Measurements from ENCODE around the gene PXMP4. TPM values are rescaled to one million over a fixed set of nuclear protein-coding genes. Genes with fewer than 3 reads are reported as not detected.
A peak's percentile ranks its signal among the peaks of the same experiment; 100 is the strongest.

Gene PXMP4
- total RNA-seq (11.6 TPM), polyA plus RNA-seq (ENCODE audit: insufficient read depth, low read depth, low replicate concordance) (9.8 TPM)
- long read RNA-seq, donor 1, full-length matches to known transcripts, result 1 of 1 reads
- long read RNA-seq, donor 1, partial matches to known transcripts, result 0 of 1 reads
- long read RNA-seq, donor 1, other reads (novel, unspliced or antisense), result 0 of 1 reads
- long read RNA-seq, donor 2, full-length matches to known transcripts, result 4 of 4 reads
- long read RNA-seq, donor 2, partial matches to known transcripts, result 0 of 4 reads
- long read RNA-seq, donor 2, other reads (novel, unspliced or antisense), result 0 of 4 reads
- long read RNA-seq, donor 3, full-length matches to known transcripts, result 6 of 6 reads
- long read RNA-seq, donor 3, partial matches to known transcripts, result 0 of 6 reads
- long read RNA-seq, donor 3, other reads (novel, unspliced or antisense), result 0 of 6 reads
- long read RNA-seq, donor 4, full-length matches to known transcripts, result 3 of 3 reads
- long read RNA-seq, donor 4, partial matches to known transcripts, result 0 of 3 reads
- long read RNA-seq, donor 4, other reads (novel, unspliced or antisense), result 0 of 3 reads
- long read RNA-seq, donor 5, partial matches to known transcripts, result 0 of 1 reads
- long read RNA-seq, donor 5, other reads (novel, unspliced or antisense), result 0 of 1 reads
- long read RNA-seq, donor 6, full-length matches to known transcripts, result 2 of 2 reads
- long read RNA-seq, donor 6, partial matches to known transcripts, result 0 of 2 reads
- long read RNA-seq, donor 6, other reads (novel, unspliced or antisense), result 0 of 2 reads
- long read RNA-seq, donor 7, full-length matches to known transcripts, result 14 of 16 reads
- long read RNA-seq, donor 7, partial matches to known transcripts, result 0 of 16 reads
- long read RNA-seq, donor 7, other reads (novel, unspliced or antisense), result 2 of 16 reads
- long read RNA-seq, donor 8, full-length matches to known transcripts, result 2 of 2 reads
- long read RNA-seq, donor 8, partial matches to known transcripts, result 0 of 2 reads
- long read RNA-seq, donor 8, other reads (novel, unspliced or antisense), result 0 of 2 reads
- long read RNA-seq, donor 9, full-length matches to known transcripts, result 2 of 2 reads
- long read RNA-seq, donor 9, partial matches to known transcripts, result 0 of 2 reads
- long read RNA-seq, donor 9, other reads (novel, unspliced or antisense), result 0 of 2 reads
- long read RNA-seq, donor 10, full-length matches to known transcripts, result 1 of 1 reads
- long read RNA-seq, donor 10, partial matches to known transcripts, result 0 of 1 reads
- long read RNA-seq, donor 10, other reads (novel, unspliced or antisense), result 0 of 1 reads

DNA sequence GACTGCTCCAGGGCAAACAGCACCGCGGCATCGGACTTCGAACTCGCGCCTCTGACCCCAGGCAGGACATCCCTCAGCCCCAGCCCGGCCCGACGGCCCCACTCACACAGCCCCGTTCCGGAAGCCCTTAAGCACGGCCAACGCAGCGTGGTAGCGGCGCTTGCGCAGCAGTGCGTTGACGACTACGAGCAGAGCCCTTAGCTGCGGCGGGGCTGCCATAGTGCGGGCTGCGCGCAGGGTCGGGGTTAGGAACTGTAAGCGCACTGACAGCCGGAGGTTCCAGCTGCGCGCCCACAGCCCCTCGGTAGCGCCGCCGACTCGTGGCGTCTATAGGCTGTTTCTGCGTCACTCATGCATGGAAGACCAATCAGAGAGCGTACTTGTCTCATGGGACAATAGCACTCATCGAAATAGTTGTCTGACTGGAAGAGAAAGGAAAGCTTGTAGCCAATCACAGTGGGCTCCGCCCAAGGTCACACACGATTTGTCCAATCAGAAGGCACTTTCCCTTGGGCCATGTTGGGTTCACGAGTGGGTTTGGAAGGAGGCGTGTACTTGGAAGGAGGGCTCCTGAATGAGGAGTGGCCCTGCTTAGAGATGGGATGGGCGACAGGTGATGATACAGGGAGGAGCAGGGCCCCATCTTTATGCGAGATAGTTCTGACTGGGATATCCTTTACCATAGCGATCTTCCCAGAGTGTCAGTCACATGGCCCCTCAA lies at the start of gene PXMP4:
TSS of gene PXMP4 (minus strand) at position 322 of the 721 bp plus-strand sequence. CDS start at position 219, 103 bp downstream.
- Histone ChIP-seq H3K36me3 (ENCODE audit: control insufficient read depth in 2 of 3, insufficient read depth in 3 of 3, low read length in 3 of 3) (no peaks in the 10 kb centered on the region), H3K9ac (ENCODE audit: low read length in 3 of 3) (peak within 1 kb of the TSS; percentile 54 to 78 (median 63)), H3K9me3 (ENCODE audit: control insufficient read depth in 2 of 3, insufficient read depth in 1 of 3, low read length in 3 of 3) (no peaks in the 10 kb centered on the region), H3K27me3 (ENCODE audit: control insufficient read depth, insufficient read depth, low read length) (no peaks in the 10 kb centered on the region), H3K27ac (ENCODE audit: low read depth in 2 of 2, low read length in 2 of 2) (peak within 1 kb of the TSS in 1 of 2 donors; percentile 57), H3K4me3 (ENCODE audit: low read length in 3 of 3) (peak within 1 kb of the TSS; percentile 73 to 94 (median 77)), H3K4me1 (ENCODE audit: control insufficient read depth in 2 of 3, insufficient read depth in 2 of 3, low read depth in 1 of 3, low read length in 3 of 3) (peaks cover 0 to 8% (median 7%) of the 10 kb centered on the region in 3 donors)
- intact Hi-C loops (cut with DNase I), result no loop called here
- FAIRE-seq (peak; percentile 92), DNase-seq (peak; percentile 85 to 97 (median 92))
- TF ChIP-seq CTCF (IDR thresholded peaks at IDR 0.05; ENCODE audit: borderline replicate concordance, extremely low read depth, insufficient read depth), result no peak

- FAIRE-seq (no peak), DNase-seq (no peak)
- Histone ChIP-seq H3K9ac (ENCODE audit: low read length in 3 of 3) (no peak overlapping the region), H3K36me3 (ENCODE audit: control insufficient read depth in 2 of 3, insufficient read depth in 3 of 3, low read length in 3 of 3) (peaks cover 0 to 2% (median 0%) of the 10 kb centered on the region in 3 donors), H3K4me1 (ENCODE audit: control insufficient read depth in 2 of 3, insufficient read depth in 2 of 3, low read depth in 1 of 3, low read length in 3 of 3) (no peaks in the 10 kb centered on the region), H3K9me3 (ENCODE audit: control insufficient read depth in 2 of 3, insufficient read depth in 1 of 3, low read length in 3 of 3) (no peaks in the 10 kb centered on the region), H3K27me3 (ENCODE audit: control insufficient read depth, insufficient read depth, low read length) (no peaks in the 10 kb centered on the region), H3K27ac (ENCODE audit: low read depth in 2 of 2, low read length in 2 of 2) (no peak overlapping the region), H3K4me3 (ENCODE audit: low read length in 3 of 3) (no peak overlapping the region)
- intact Hi-C loops (cut with DNase I), result no loop called here
- TF ChIP-seq CTCF (IDR thresholded peaks at IDR 0.05; ENCODE audit: borderline replicate concordance, extremely low read depth, insufficient read depth), result no peak
These were observed 48.9 kb upstream of the PXMP4 start for GRCh38 chr20:33769043-33769442.

GRCh38 chr20:33767777-33768138 lies 47.6 kb upstream of the PXMP4 start:
- TF ChIP-seq CTCF (IDR thresholded peaks at IDR 0.05; ENCODE audit: borderline replicate concordance, extremely low read depth, insufficient read depth), result no peak
- Histone ChIP-seq H3K9me3 (ENCODE audit: control insufficient read depth in 2 of 3, insufficient read depth in 1 of 3, low read length in 3 of 3) (no peaks in the 10 kb centered on the region), H3K27ac (ENCODE audit: low read depth in 2 of 2, low read length in 2 of 2) (no peak overlapping the region), H3K27me3 (ENCODE audit: control insufficient read depth, insufficient read depth, low read length) (no peaks in the 10 kb centered on the region), H3K4me1 (ENCODE audit: control insufficient read depth in 2 of 3, insufficient read depth in 2 of 3, low read depth in 1 of 3, low read length in 3 of 3) (no peaks in the 10 kb centered on the region), H3K9ac (ENCODE audit: low read length in 3 of 3) (no peak overlapping the region), H3K4me3 (ENCODE audit: low read length in 3 of 3) (no peak overlapping the region), H3K36me3 (ENCODE audit: control insufficient read depth in 2 of 3, insufficient read depth in 3 of 3, low read length in 3 of 3) (peaks cover 0 to 2% (median 0%) of the 10 kb centered on the region in 3 donors)
- intact Hi-C loops (cut with DNase I), result no loop called here
- FAIRE-seq (no peak), DNase-seq (no peak)
